NCI-H2171 treated with DMSO at 0.1 percent for 48 hours (cell line): ENCODE data around the gene PDE1C.

ENCODE experiments used
- DNase-seq: peaks from one replicate; lab custom pipeline; 2025; lab: John Stamatoyannopoulos, UW

The PDE1C gene

DNA sequence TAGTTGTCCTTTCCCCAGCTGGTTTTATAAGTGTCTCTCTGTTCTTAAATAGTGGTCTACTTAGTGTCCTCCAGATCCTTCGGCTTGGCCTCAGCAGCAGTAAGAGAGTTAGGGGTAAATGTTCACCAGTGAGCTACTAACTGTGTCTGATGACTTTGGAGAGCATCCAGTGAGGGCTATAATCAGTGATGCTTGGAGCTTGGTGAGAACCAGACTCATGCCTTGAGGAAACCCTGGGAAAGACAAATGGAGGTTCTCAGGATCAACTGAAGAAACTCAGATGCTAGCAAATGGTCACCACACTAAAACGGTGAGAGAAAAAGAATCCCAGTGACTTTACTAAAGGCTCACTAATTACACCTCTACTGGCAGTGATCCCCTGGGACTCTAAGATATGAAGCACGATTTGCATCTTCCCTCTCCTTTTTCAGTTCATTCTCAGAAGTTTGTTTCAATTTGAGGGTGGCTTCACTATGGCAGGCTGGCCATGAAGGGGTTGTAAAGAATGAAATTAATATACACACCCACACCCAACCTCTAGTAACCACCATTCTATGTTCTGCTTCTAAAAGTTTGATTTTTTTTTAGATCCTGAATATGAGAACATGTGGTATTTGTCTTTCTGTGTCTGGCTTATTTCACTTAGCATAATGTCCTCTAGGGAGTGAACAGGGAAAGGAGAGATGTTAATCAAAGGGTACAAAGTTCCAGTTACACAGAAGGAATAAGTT lies 177.9 kb downstream of the PDE1C start:
- DNase-seq: peak; percentile 35

DNA sequence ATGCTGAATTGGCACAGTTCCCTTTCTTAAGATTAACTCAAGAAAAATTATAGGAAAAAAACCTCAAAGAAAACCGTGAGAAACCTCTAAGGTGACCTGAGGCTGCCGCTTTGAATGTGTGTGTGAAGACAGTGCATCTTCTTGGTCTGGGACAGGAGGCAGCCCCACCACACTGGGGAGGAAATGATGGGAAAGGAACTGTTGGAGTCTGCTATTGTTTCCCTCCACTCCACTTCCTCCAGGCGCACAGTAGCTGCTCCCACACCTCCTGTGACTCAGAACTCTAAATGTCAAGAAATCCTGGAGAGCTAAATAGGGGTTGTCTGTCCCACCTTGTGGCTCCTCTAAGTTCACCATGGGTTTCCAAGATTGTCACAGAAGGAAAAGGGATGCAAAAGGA lies 179.4 kb downstream of the PDE1C start:
- DNase-seq: no peak

DNA sequence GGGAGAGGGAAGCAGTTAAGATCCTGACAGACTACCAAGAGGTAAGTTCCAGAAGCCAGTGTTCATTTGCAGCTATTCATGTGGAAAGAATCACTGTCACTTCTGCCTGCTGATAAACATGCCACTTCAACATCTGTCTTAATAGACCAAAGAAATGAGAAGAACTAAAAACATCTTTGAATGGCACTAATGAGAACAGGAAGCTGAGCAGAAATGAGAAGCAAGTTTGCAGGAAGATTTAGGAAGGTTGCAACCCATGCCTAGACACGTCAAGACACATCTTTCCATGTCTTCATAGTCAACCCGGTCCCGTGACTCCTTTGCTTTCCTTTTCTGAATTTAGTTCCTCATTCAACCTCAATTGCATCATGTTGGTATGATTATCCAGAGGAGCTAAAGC lies 180.0 kb downstream of the PDE1C start:
- no peak for DNase-seq

DNA sequence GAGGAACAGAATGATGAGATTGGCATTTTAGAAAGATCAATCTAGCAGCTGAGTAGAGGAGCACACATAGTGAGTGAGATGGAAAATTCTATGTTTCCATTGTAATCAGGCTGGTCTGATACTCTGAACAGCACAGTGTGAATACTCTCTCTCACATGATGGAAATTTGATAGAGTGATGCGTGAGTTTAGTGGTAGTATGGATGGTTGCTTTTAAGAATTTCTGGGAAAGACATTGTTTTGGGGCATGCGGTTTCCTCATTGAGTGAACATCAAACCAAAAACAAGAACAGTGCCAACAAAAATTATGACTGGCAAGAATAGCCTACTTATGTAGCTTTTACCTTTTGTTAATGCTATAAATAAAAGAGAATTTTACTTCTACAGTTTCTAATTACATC lies 183.2 kb downstream of the PDE1C start:
- no peak for DNase-seq

DNA sequence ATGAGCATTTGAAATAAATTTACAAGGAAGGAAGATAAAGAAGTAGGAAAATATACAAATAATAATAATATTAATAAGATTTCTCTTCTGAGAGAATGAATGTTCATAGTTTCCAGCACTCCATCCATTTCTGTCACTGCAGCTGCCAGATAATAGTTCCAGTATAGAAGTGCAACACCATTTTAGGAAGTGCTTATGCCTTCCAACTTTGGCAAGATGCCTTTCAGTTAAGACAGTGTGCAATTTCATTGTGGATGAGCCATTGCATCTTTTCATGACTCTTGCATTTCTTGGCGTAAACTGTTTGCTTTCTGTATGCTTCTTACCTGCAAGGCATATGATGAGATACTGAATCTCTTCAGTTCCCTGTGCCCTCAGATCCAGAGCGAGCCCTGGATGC lies 185.0 kb downstream of the PDE1C start:
- DNase-seq: no peak

DNA sequence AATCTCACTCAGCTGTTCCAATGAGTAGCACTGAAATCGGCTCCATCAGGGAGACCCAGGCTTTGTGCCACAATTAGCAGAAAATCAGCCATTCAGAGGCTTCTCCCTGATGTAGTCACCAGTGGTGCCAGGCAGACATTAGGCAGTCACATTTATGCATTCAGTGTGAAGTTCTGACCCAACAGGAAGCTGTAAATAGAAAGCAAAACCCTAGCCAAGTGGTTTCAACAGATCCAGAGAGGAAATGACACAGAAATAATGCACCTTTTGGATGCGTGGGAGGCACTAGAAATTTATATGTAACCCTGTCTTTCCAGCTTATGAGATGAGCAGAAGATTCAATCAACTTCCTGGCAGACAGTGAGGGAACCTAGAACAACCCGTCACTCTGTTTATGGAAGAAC lies 186.4 kb downstream of the PDE1C start:
- DNase-seq: no peak

DNA sequence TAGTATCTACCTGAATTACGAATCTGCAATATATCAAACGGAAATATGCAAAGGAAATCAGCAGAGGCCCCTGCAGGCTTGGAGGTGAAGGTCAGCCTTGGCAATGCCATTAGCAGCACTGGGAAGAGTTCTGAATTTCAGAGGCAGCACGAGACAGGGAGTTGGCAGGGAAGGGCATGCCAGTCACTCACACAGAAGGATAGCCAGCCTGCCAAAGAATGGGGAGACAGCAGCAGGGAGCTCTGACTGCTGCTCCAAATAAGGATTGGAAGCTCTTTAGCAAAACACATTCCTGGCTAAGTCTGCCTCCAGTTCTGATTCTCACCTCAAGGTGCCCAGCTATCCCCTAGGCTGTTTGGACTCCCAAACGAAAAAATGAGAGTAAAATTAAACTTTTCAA lies 188.0 kb downstream of the PDE1C start:
- DNase-seq: no peak

DNA sequence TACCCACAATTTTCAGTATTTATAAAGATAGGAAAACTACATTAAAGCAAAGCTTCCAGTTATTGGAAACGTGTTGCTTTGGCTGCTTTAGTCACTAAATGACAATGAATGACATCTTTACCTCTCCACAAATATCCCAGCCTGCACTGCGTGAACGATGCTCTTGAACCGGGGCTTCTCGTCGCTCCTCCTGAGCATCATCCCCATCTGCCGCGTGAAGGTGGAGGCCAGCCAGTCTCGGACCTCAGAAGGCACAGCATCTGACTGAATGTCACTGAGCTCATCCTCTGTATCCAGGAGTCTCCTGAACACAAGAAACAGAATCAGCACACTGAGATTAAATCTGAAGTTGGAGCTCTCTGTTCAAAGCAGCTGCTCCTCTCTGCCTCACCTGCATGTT lies 191.3 kb downstream of the PDE1C start:
- DNase-seq: no peak

DNA sequence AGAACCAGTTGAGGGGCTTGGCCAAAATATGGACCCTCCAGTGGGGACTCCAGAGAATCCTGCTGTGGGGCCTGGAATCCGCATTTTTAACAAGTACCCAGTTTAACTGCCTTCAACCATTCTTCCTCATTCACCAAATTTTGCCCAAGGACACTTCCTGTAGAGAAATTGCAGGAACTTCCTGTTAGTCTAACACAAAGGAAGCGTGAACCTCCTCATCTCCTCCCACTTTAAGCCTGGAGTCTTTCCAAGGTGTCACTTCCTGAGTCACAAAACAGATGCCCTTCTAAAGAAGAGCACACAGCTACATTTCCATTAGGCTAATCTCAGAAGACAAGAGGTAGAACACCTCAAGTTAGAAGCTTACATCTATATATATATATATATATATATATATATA lies 194.8 kb downstream of the PDE1C start:
- DNase-seq: no peak

DNA sequence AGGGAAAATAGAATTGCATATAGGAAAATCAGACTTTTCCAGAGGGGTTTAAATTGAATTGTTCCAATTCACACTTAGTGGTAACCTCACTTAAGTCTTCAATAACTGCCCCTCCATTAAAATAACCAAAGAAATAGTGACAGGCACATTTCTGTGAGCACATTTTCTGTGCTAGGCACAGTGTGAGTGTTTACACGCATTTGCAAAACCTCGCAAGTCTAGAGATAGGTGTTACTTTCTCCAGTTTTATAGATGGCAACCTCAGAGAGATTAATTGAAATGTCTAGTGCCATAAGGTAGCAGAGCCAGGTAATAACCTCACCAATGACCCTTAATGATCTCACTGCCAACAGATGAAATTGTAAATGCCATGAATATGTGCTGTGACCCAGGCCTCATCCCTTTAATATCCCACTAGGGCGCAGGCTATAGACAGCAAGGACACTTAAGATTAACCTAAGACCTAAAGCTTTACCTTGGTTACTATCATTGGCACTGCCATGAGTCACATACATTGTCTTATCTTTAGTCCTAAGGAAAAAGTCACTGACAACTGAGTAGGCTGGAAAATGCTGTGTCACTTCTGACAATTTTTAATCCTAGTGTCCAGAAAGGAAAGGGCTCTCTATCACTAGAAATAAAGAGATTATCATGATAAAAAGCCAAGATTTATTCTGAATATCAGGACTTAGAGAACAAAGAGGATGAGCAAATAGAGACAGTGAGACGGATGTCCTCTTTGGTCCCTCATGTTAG lies 195.4 kb downstream of the PDE1C start:
- DNase-seq: no peak

DNA sequence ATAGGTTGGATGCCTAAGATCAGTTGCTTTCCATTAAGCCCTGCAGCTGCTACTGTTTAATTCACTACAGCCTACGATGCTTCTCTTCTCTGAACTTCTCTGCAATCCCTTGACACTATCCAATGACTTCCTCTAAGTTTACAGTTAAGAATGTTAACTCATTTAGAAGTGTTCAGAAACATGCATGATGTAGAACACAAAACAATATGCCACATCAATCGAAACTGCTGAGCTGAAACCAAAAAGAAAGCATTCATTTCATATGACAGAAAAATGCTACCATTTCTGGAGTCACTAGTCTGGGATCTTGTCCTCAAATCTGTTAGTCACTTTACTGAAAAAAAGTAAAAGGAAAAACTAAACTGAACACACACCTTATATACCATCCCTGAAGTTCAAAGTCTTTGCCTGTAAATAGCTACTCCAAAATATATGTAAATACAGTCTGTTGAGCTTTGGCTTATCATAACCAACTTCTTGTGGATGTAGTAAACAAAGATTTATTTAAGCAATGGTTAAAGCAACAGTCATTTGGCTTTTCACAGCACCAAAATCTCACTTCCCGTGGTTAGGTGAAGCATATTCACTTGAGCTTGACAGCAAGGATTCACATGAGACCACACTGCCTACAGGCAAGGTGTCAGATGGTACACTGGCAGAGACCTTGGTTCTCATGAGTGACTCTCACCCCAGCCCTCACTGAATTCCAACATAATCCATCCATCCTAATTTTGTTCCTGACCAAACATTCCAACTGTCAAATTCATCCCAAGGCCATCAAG lies 196.2 kb downstream of the PDE1C start:
- DNase-seq: no peak

DNA sequence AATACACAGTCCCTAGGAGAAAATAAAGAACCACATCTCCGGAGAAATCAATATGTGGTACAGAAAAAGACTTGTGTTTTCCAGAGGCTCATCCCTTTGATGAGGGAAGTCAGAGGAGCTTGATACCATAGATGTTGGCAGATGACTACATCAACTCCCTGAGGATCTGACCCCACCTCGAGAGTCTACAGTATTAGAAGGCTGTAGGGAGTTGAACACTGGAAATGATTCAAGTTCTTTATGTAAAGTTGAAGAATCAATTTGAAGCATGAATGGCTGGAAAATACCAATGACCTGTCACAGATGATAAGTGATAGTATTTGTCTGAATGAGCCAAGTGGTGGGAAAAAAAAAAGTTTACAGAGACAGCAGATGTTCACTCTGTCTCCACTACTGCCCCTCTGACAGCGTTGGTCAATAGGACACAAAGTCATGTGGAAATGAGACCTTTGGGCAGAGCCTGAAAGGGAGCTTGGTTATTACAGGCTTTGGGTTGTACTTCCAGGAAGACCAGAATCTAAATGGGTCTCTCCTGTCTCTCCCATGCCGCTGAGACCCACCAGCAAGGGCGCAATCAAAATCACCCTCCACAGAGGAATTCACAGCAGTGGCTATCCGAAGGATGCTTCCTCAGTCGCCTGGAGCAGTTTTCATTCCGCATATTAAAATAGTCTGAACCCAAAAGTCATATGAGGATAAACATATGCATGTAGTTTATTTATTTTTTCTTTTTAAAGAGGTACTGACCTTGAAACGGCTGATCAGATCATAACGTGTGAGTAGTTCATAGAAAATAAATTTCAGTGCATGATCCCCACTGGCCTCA lies 197.4 kb downstream of the PDE1C start:
- no peak for DNase-seq

DNA sequence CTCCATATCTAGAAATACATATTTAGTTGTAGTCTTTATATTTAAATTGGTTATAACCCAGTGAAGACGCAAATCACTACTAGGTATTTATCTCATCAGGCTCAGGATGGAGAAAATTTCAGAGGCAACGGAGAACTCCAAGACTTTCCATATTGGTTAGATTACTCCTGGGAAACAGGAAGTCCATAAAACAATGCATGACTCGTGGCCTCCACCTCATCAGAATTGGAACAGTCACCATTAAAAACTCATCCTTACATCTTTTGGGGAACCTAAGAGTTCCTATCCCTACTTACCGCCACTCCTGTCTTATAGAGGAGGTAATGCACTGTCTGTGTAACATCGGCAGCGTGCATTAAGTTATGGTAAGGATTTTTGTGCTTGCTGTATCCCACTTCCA lies 205.6 kb downstream of the PDE1C start:
- DNase-seq: no peak

DNA sequence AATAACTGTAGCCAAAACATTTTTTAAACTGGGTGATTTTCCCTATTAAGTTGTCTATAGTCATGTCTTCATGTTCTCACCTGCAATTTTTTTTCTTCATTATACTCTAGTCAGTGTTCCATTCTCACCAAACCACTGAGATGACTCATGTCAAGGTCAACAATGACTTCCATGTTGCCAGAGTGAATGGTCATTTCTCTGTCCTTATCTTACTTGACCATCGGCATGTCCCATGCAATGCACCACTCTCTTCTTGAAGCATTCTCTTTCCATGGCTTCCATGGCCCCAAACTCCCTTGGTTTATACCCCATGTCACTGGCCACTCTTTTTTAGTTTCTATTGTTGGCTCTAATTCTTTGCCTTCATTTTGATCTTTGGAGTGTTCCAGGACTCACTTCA lies 209.3 kb downstream of the PDE1C start:
- DNase-seq: no peak

DNA sequence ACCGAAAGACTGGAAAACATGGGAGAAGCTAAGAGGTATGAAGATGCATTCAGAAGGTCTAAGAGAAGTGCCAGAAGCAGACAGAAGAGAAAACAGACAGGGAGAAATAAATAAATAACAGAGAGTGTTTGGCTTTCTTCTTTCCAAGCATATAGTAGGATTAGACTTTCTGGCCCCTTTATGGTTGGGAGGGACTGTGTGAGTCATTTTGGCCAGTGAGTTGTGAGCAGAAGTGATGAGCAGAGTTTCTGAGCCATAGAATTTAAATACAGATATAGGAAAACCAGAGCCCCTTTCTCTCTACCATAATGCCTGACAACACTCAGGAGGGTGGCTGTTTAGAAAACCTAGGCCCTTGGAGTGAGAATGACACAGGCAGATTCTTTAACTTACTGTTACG lies 212.2 kb downstream of the PDE1C start:
- no peak for DNase-seq

DNA sequence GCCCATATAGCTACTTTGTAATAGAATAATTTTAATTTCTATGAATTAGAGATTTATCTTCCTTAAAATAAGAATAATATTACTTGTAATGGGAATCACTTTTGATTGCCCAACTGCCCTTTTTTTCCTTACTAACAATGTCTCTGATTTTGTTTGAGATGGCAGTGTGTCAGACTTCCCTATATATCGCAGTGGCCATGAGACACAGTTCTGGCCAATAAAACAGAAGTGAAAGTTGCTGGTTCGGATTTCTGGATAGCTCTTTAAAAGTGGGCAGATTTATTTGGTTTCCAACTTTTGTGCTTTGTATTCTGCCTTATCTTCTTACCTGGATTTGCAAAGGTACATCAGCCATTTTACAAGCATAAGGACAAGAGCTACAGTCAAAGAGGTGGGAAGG lies 213.0 kb downstream of the PDE1C start:
- no peak for DNase-seq

DNA sequence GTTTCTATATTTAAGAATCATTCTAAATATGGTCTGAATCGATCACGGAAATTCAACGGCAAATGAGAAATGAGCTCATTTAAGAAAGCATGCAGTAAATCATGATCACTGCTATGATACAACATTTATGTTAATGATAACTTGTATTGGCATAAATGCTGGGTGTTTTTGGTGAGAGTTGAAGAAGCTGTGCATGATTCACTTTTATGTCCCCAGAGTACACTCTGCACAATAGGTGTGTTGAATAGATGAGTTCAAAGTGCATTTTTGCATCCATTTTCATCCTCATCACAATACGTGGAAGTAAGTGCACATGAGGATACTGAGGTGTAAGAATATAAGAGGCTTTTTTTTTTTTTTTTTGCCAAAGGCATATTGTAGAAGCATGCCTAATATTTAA lies 213.9 kb downstream of the PDE1C start:
- DNase-seq: no peak

DNA sequence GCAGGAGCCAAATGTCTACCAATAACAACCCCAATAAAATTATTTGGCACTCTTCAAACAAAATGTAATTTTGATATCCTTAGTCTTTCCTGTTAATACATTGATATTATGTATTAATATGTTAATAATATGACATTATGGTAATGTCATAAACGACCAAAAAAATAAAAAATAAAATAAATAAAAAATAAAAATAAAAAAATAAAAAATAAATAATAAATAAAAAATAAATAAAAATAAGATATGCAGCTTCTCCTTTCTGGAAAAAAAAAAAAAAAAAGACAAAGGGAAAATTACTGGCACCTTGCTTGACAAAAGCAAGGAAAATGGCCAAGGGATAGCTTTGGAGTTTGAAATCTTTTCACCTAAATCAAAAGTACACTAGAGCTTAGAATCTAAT lies 214.7 kb downstream of the PDE1C start:
- DNase-seq: no peak

DNA sequence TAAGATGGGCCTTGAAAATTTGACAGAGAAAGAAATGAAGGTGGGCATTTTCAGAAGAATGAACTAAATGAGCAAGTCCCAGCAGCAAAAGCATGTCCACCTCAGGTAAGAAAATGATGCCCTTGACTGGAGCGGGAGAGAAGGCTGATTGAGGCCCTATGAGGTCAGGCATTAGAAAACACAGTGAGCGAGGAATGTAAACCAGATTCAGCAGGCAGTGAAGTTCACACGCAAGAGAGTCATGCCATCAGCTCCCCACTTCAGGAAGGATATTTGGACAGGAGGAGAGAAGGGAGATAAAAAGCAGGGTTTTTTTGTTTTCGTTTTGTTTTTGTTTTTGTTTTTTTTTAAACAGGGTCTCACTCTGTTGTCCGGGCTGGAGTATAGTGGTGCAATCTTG lies 216.8 kb downstream of the PDE1C start:
- no peak for DNase-seq

DNA sequence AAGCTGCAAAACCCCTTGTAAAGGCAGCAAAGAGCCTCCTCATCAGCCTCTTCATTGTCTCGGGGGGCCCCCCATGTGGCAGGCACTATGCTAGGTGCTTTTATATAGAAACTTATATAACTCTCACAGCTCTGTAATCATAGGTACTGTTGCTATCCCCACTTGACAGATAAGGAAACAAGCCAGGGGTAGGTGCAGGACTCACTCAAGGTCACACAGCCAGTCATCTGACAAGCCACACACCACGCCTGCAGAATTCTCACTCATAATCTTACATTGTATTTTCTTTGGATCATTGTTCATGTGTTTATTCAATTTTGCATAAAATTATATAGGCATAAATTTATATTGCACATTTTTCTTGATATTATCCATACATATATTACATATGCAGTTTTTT lies 217.7 kb downstream of the PDE1C start:
- DNase-seq: no peak

DNA sequence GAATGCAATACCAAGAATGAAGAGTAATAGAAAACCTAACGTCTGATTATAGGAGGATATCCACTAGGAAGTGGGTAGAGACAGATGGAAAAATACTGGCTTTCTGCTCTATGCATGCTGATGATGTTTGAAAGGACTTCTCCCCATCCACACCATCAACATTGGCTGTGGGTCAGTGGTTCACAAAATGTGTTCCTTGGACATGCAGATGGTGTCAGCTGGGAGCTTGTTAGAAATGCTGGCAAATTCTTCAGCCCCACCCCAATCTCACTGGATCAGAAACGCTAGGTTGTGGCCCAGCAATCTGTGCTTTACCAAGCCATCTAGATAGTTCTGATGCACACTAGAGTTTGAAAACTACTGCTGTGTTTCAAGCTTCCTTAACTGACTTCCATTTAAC lies 219.1 kb downstream of the PDE1C start:
- DNase-seq: no peak

DNA sequence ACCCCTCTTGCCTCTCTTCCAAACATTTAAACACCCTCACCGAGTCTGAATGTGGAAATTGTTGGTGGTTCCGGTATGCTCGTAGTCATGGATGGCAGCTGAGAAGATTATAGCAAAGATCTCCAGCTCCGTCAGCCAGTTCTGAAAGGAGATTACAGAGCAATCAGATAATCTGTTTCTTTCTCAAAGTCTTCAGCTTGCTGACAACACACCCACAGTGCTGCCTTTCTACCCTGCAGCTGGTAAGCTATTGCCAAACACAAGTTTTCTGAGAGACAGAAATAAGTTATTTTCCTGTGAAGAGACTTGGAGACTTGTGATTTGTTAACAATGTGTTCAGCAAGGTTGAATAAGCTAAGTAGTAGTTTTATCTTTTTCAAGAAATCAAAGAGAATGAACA lies 219.6 kb downstream of the PDE1C start:
- no peak for DNase-seq
